Subcutaneous adipose tissue (tissue), 4 donors: Measurements from ENCODE around the gene VPS26C. TPM values are rescaled to one million over a fixed set of nuclear protein-coding genes. Genes with fewer than 3 reads are reported as not detected.

Experiments
- CTCF ChIP-seq: fragments of 450-650 bp; IDR thresholded peaks from one replicate; pipeline ENCODE4 v1.5.1; 2016; ENCODE audit warnings: low read depth, mild to moderate bottlenecking, control low read depth, antibody characterized with exemption, moderate library complexity
- total RNA-seq, 4 donors: library from RNA; depleted of rRNA; stranded (reverse); fragments of >200 nt; gene quantifications; one replicate each; pipeline ENCODE4 v1.1.0, GENCODE V29; 2016

The VPS26C gene
- total RNA-seq, 4 donors from 2014 or later, result 67.8 to 102 (median 78.9) TPM

- no peak for TF ChIP-seq CTCF
Observed at GRCh38 chr21:37243961-37244360, 23.2 kb downstream of the VPS26C start.

GRCh38 chr21:37241426-37241825 lies 25.7 kb downstream of the VPS26C start:
- no peak for TF ChIP-seq CTCF

GRCh38 chr21:37240978-37241377 lies 26.2 kb downstream of the VPS26C start:
- no peak for TF ChIP-seq CTCF

GRCh38 chr21:37237764-37238163 lies 29.4 kb downstream of the VPS26C start:
- TF ChIP-seq CTCF, result no peak

GRCh38 chr21:37237346-37237745 lies 29.8 kb downstream of the VPS26C start:
- no peak for TF ChIP-seq CTCF

GRCh38 chr21:37233551-37234146 lies 33.5 kb downstream of the VPS26C start:
- no peak for TF ChIP-seq CTCF

GRCh38 chr21:37232274-37233018 lies 34.7 kb downstream of the VPS26C start:
- no peak for TF ChIP-seq CTCF
